CD4-positive, alpha-beta T cell (primary cell): Measurements from ENCODE around the gene OXT. TPM values are rescaled to one million over a fixed set of nuclear protein-coding genes. Genes with fewer than 3 reads are reported as not detected.
"Not testable (repeated sequence)": the region's sequence is repeated elsewhere in the genome, so short reads cannot be mapped to it uniquely, and the experiment has no call there.

Experiments
- ATAC-seq: fragments of 200-7000 bp; cut with Tn5 transposase; one replicate; pipeline ENCODE4 v1.10.0; 2022; ENCODE audit warnings: mild to moderate bottlenecking; ENCODE audit not compliant: poor library complexity
- CTCF ChIA-PET: fragments of 350-600 bp; sonication (Branson Sonifier 250); formaldehyde crosslinking; loops from one replicate; lab custom pipeline; 2021; ENCODE audit warnings: antibody characterized with exemption, inconsistent platforms; lab: Charles Lee
- POLR2A ChIA-PET: fragments of 350-600 bp; sonication (Branson Sonifier 250); formaldehyde crosslinking; loops from one replicate; lab custom pipeline; 2021; ENCODE audit warnings: antibody characterized with exemption, inconsistent platforms; lab: Charles Lee
- DNase-seq, 14 experiments: peaks; one replicate each; pipeline ENCODE4 v3.0.0-alpha.2; 2013 to 2020; ENCODE audit warnings: mixed read lengths in 2 of 14
- H3K27ac ChIP-seq, 2 donors: one replicate each; pipeline versions ENCODE4 v1.5.1 to v1.7.0; 2013; ENCODE audit warnings: low read length in 2 of 2, low read depth in 1 of 2, mild to moderate bottlenecking in 1 of 2
- H3K27me3 ChIP-seq, 2 experiments: 1 replicate in 1 of 2; 2 replicates in 1 of 2; pipeline versions ENCODE4 v1.6.1 to v1.7.0; 2013; ENCODE audit warnings: low read length in 2 of 2, control low read depth in 1 of 2, mild to moderate bottlenecking in 1 of 2, moderate library complexity in 1 of 2; ENCODE audit not compliant: insufficient read depth in 2 of 2, control insufficient read depth in 1 of 2
- H3K36me3 ChIP-seq: one replicate; pipeline ENCODE4 v1.6.1; 2013; ENCODE audit warnings: low read length, control low read depth; ENCODE audit not compliant: insufficient read depth
- H3K4me1 ChIP-seq: one replicate; pipeline ENCODE4 v1.6.1; 2013; ENCODE audit warnings: low read length, control low read depth; ENCODE audit not compliant: insufficient read depth
- H3K4me3 ChIP-seq: one replicate; pipeline ENCODE4 v1.5.1; 2013; ENCODE audit warnings: mild to moderate bottlenecking, low read length, moderate library complexity
- H3K9me3 ChIP-seq, 2 experiments: 1 replicate in 1 of 2; 2 replicates in 1 of 2; pipeline versions ENCODE4 v1.6.1 to v1.7.0; 2013; ENCODE audit warnings: low read length in 2 of 2, mild to moderate bottlenecking in 2 of 2, control low read depth in 1 of 2, moderate library complexity in 1 of 2; ENCODE audit not compliant: control insufficient read depth in 1 of 2, insufficient read depth in 1 of 2
- H3K27ac Mint-ChIP-seq: one replicate; pipeline ENCODE4 v1.8.0; 2020; ENCODE audit warnings: mixed read lengths
- H3K27me3 Mint-ChIP-seq: one replicate; pipeline ENCODE4 v1.8.0; 2021; ENCODE audit warnings: mixed read lengths
- H3K36me3 Mint-ChIP-seq: one replicate; pipeline ENCODE4 v1.8.0; 2021; ENCODE audit warnings: low read depth, mixed read lengths
- H3K4me1 Mint-ChIP-seq: one replicate; pipeline ENCODE4 v1.8.0; 2021; ENCODE audit warnings: low read depth, mixed read lengths
- H3K4me3 Mint-ChIP-seq: one replicate; pipeline ENCODE4 v1.8.0; 2020; ENCODE audit warnings: mild to moderate bottlenecking, mixed read lengths
- H3K9me3 Mint-ChIP-seq: one replicate; pipeline ENCODE4 v1.8.0; 2020; ENCODE audit warnings: mixed read lengths
- CTCF ChIP-seq: fragments of 200-600 bp; IDR thresholded peaks from one replicate; pipeline ENCODE4 v1.8.0; 2022; ENCODE audit warnings: antibody characterized with exemption, mild to moderate bottlenecking
- intact Hi-C, 2 experiments: fragments of 100-400 bp; cut with DNase I in 1 of 2; cut with micrococcal nuclease in 1 of 2; formaldehyde crosslinking; loops; one replicate each; pipeline versions ENCODE4 v1.15.1 to v1.9.0; 2023 to 2025; cut with DNase I, micrococcal nuclease
- total RNA-seq, 174 experiments: library from RNA in 2 of 174; stranded (reverse) in 2 of 174; gene quantifications; one replicate each; pipeline ENCODE4 v1.2.3 and lab custom pipeline; 2021 to 2026

Gene OXT
- total RNA-seq, 2 experiments from 2014 or later: 1.1 to 1.6 TPM

DNA sequence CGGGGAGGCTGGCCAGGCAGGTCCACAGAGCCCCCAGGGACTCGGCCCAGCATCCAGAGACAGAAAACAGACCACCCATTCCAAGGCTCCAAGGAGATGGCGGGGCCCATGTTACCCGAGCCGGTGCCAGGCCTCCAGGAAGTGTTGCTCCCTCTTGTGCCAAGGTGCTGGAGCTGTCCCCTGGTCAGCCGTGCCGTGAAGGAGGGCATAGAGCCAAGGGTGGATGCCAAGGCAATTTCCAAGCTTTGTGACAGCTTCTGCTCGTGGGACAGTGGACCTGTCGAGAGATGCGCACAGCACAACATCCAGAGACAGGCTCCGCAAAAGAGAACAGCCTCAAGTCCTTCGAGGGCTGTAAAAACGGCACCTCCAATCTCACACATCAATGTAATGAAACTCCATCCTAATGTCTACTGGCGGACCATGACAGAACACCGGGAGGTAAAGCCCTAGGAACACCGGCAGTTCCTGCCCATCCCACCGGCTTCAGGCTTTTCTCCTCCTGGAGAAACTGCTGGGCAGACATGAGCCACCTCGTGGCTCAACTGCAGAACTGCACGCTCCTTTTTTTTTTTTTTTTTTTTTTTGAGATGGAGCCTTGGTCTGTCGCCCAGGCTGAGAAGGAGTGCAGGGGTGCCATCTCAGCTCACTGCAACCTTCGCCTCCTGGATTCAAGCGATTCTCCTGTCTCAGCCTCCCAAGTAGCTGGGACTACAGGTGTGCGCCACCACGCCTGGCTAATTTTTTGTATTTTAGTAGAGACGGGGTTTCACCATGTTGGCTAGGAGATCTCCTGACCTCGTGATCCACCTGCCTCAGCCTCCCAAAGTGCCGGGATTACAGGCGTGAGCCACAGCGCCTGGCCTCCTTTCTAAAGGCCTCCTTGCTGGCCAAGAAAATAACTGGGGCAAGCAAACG, 44.0 kb downstream of the OXT start:
- H3K27ac Mint-ChIP-seq: peak overlapping the region; percentile 22
- intact Hi-C loops: loop anchor here (1.0 to 5.0 kb wide), 8 partner anchors 23 to 201 kb away; partner anchors contain the start of genes FASTKD5 (in 1 of the 2), ITPA (in 1 of the 2), OXT (in 1 of the 2) and UBOX5 (in 1 of the 2)
- peaks cover 23% of the 10 kb centered on the region for H3K4me1 ChIP-seq
- peaks cover 21% of the 10 kb centered on the region for H3K36me3 ChIP-seq
- H3K36me3 Mint-ChIP-seq: peaks cover 54% of the 10 kb centered on the region
- peak; percentile 87 for TF ChIP-seq CTCF
- H3K9me3 ChIP-seq: no peaks in the 10 kb centered on the region
- H3K27me3 Mint-ChIP-seq: no peaks in the 10 kb centered on the region
- H3K4me1 Mint-ChIP-seq: peaks cover 21% of the 10 kb centered on the region
- no peaks in the 10 kb centered on the region for H3K27me3 ChIP-seq
- ATAC-seq: peak; percentile 58
- ChIA-PET POLR2A (interaction anchor here (1.1 kb wide), 1 partner anchor 46 kb away, joined by 4 read pairs; no protein-coding TSS in a partner anchor), CTCF (interaction anchor here (0.6 to 3.0 kb wide), 12 partner anchors 12 to 209 kb away, joined by 3 to 21 read pairs (median 4); no protein-coding TSS in a partner anchor)
- H3K27ac ChIP-seq: no peak overlapping the region
- peak in 6 of 14 experiments; percentile 18 to 74 (median 36) for DNase-seq
- H3K9me3 Mint-ChIP-seq: no peaks in the 10 kb centered on the region
- H3K4me3 Mint-ChIP-seq: no peak overlapping the region
- H3K4me3 ChIP-seq: no peak overlapping the region

- no peak for ATAC-seq
- no peak for TF ChIP-seq CTCF
- no peak overlapping the region for H3K27ac ChIP-seq
- ChIA-PET CTCF (interaction anchor here (1.0 to 2.4 kb wide), 2 partner anchors 47 to 63 kb away, joined by 3 to 14 read pairs; no protein-coding TSS in a partner anchor), POLR2A (no interaction called here)
- no peak overlapping the region for H3K4me3 ChIP-seq
- Mint-ChIP-seq H3K4me3 (no peak overlapping the region), H3K27me3 (no peaks in the 10 kb centered on the region), H3K36me3 (peaks cover 57% of the 10 kb centered on the region), H3K4me1 (peaks cover 30% of the 10 kb centered on the region), H3K9me3 (no peaks in the 10 kb centered on the region), H3K27ac (no peak overlapping the region)
- peaks cover 22% of the 10 kb centered on the region for H3K36me3 ChIP-seq
- no peaks in the 10 kb centered on the region for H3K27me3 ChIP-seq
- DNase-seq: no peak
- H3K4me1 ChIP-seq: peaks cover 31% of the 10 kb centered on the region
- no peaks in the 10 kb centered on the region for H3K9me3 ChIP-seq
- intact Hi-C loops: loop anchor here in 1 of 2 experiments (2.0 to 5.0 kb wide), 4 partner anchors 41 to 200 kb away; partner anchors contain the start of genes FASTKD5, ITPA and UBOX5
These were observed 44.9 kb downstream of the OXT start for GRCh38 chr20:3116341-3116740.

DNA sequence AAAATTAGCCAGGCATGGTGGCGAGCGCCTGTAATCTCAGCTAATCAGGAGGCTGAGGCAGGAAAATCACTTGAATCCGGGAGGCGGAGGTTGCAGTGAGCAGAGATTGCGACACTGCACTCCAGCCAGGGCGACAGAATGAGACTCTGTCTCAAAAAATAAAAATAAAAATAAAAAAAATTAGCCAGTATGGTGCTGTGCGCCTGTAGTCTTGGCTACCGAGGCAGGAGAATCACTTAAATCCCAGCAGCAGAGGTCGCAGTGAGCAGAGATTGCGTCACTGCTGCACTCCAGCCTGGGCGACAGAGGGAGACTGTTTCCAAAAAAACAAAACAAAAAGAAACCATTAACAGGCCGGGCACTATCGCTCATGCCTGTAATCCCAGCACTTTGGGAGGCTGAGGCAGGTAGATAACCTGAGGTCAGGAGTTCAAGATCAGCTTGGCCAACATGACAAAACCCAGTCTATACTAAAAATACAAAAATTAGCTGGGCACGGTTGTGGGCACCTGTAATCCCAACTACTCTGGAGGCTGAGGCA, 46.5 kb downstream of the OXT start:
- Histone ChIP-seq H3K4me1 (peaks cover 47% of the 10 kb centered on the region), H3K36me3 (peaks cover 34% of the 10 kb centered on the region)
- Mint-ChIP-seq H3K27ac (peak overlapping the region; percentile 99), H3K4me1 (peaks cover 46% of the 10 kb centered on the region), H3K36me3 (peaks cover 57% of the 10 kb centered on the region), H3K4me3 (peak overlapping the region; percentile 59)
- H3K9me3 ChIP-seq, H3K4me3 ChIP-seq, H3K27me3 Mint-ChIP-seq, POLR2A ChIA-PET, H3K9me3 Mint-ChIP-seq, H3K27ac ChIP-seq, H3K27me3 ChIP-seq: not testable (repeated sequence)
- intact Hi-C loops: loop anchor here (1.0 to 5.0 kb wide), 5 partner anchors 39 to 199 kb away; partner anchors contain the start of genes FASTKD5 (in 1 of the 2), ITPA (in 1 of the 2) and UBOX5 (in 1 of the 2)
- ATAC-seq (peak; percentile 51), DNase-seq (peak; percentile 28 to 83 (median 56))
- TF ChIP-seq CTCF: peak; percentile 64
- CTCF ChIA-PET: interaction anchor here (0.6 to 2.4 kb wide), 8 partner anchors 11 to 843 kb away, joined by 3 to 14 read pairs (median 4); no protein-coding TSS in a partner anchor
